ENCODE results near the gene CABLES1. TPM values are rescaled to one million over a fixed set of nuclear protein-coding genes. Genes with fewer than 3 reads are reported as not detected.

Gene CABLES1
- total and polyA plus RNA-seq, 2 of the 8 experiments (the other 6 are each of a cell fraction or from before 2014, with no cell fraction given), result 9.2 to 26.4 TPM

GRCh38 chr18:23217781-23218180 is 82.5 kb downstream of the CABLES1 start (continued):
- TF ChIP-seq, protein P1, sequence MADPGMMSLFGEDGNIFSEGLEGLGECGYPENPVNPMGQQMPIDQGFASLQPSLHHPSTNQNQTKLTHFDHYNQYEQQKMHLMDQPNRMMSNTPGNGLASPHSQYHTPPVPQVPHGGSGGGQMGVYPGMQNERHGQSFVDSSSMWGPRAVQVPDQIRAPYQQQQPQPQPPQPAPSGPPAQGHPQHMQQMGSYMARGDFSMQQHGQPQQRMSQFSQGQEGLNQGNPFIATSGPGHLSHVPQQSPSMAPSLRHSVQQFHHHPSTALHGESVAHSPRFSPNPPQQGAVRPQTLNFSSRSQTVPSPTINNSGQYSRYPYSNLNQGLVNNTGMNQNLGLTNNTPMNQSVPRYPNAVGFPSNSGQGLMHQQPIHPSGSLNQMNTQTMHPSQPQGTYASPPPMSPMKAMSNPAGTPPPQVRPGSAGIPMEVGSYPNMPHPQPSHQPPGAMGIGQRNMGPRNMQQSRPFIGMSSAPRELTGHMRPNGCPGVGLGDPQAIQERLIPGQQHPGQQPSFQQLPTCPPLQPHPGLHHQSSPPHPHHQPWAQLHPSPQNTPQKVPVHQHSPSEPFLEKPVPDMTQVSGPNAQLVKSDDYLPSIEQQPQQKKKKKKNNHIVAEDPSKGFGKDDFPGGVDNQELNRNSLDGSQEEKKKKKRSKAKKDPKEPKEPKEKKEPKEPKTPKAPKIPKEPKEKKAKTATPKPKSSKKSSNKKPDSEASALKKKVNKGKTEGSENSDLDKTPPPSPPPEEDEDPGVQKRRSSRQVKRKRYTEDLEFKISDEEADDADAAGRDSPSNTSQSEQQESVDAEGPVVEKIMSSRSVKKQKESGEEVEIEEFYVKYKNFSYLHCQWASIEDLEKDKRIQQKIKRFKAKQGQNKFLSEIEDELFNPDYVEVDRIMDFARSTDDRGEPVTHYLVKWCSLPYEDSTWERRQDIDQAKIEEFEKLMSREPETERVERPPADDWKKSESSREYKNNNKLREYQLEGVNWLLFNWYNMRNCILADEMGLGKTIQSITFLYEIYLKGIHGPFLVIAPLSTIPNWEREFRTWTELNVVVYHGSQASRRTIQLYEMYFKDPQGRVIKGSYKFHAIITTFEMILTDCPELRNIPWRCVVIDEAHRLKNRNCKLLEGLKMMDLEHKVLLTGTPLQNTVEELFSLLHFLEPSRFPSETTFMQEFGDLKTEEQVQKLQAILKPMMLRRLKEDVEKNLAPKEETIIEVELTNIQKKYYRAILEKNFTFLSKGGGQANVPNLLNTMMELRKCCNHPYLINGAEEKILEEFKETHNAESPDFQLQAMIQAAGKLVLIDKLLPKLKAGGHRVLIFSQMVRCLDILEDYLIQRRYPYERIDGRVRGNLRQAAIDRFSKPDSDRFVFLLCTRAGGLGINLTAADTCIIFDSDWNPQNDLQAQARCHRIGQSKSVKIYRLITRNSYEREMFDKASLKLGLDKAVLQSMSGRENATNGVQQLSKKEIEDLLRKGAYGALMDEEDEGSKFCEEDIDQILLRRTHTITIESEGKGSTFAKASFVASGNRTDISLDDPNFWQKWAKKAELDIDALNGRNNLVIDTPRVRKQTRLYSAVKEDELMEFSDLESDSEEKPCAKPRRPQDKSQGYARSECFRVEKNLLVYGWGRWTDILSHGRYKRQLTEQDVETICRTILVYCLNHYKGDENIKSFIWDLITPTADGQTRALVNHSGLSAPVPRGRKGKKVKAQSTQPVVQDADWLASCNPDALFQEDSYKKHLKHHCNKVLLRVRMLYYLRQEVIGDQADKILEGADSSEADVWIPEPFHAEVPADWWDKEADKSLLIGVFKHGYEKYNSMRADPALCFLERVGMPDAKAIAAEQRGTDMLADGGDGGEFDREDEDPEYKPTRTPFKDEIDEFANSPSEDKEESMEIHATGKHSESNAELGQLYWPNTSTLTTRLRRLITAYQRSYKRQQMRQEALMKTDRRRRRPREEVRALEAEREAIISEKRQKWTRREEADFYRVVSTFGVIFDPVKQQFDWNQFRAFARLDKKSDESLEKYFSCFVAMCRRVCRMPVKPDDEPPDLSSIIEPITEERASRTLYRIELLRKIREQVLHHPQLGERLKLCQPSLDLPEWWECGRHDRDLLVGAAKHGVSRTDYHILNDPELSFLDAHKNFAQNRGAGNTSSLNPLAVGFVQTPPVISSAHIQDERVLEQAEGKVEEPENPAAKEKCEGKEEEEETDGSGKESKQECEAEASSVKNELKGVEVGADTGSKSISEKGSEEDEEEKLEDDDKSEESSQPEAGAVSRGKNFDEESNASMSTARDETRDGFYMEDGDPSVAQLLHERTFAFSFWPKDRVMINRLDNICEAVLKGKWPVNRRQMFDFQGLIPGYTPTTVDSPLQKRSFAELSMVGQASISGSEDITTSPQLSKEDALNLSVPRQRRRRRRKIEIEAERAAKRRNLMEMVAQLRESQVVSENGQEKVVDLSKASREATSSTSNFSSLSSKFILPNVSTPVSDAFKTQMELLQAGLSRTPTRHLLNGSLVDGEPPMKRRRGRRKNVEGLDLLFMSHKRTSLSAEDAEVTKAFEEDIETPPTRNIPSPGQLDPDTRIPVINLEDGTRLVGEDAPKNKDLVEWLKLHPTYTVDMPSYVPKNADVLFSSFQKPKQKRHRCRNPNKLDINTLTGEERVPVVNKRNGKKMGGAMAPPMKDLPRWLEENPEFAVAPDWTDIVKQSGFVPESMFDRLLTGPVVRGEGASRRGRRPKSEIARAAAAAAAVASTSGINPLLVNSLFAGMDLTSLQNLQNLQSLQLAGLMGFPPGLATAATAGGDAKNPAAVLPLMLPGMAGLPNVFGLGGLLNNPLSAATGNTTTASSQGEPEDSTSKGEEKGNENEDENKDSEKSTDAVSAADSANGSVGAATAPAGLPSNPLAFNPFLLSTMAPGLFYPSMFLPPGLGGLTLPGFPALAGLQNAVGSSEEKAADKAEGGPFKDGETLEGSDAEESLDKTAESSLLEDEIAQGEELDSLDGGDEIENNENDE (IDR thresholded peaks at IDR 0.05; ENCODE audit: insufficient replicate concordance, low read length), result no peak
- TF ChIP-seq CREB1 (IDR thresholded peaks at IDR 0.05), result no peak
- no peak for TF ChIP-seq HDAC2 (IDR thresholded peaks at IDR 0.05; ENCODE audit: borderline replicate concordance in 1 of 2, low read depth in 2 of 2, low read length in 2 of 2)
- TF ChIP-seq SRF (IDR thresholded peaks at IDR 0.05; ENCODE audit: low read depth, low read length), result no peak
